Transverse colon (tissue), 3 donors: ENCODE data around the gene KLHL17.

Source experiments
- POLR2A ChIP-seq: fragments of 450-650 bp; IDR thresholded peaks from one replicate; pipeline ENCODE4 v1.6.1; 2016; ENCODE audit warnings: antibody characterized with exemption, mild to moderate bottlenecking, moderate library complexity
- TF ChIP-seq, protein P1 (sequence below), 5 experiments: fragments of 200-600 bp in 3 of 5; fragments of 450-650 bp in 2 of 5; sonication (generic) in 3 of 5; IDR thresholded peaks; 1 replicate in 2 of 5; 2 replicates in 3 of 5; pipeline ENCODE4 v1.5.1; 2016 to 2017; ENCODE audit warnings: antibody characterized with exemption in 5 of 5, inconsistent platforms in 3 of 5, mild to moderate bottlenecking in 2 of 5, moderate library complexity in 1 of 5

GRCh38 chr1:959731-960362, 537 bp upstream of the KLHL17 start:
- TF ChIP-seq, protein P1, sequence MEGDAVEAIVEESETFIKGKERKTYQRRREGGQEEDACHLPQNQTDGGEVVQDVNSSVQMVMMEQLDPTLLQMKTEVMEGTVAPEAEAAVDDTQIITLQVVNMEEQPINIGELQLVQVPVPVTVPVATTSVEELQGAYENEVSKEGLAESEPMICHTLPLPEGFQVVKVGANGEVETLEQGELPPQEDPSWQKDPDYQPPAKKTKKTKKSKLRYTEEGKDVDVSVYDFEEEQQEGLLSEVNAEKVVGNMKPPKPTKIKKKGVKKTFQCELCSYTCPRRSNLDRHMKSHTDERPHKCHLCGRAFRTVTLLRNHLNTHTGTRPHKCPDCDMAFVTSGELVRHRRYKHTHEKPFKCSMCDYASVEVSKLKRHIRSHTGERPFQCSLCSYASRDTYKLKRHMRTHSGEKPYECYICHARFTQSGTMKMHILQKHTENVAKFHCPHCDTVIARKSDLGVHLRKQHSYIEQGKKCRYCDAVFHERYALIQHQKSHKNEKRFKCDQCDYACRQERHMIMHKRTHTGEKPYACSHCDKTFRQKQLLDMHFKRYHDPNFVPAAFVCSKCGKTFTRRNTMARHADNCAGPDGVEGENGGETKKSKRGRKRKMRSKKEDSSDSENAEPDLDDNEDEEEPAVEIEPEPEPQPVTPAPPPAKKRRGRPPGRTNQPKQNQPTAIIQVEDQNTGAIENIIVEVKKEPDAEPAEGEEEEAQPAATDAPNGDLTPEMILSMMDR (IDR thresholded peaks at IDR 0.05): no peak
- no peak for TF ChIP-seq POLR2A
